ENCODE data around the gene ANP32A. TPM values are rescaled to one million over a fixed set of nuclear protein-coding genes. Genes with fewer than 3 reads are reported as not detected.
A peak's percentile ranks its signal among the peaks of the same experiment; 100 is the strongest.

Gene ANP32A
- total RNA-seq, 1 experiment from 2014 or later, result 232 TPM

DNA sequence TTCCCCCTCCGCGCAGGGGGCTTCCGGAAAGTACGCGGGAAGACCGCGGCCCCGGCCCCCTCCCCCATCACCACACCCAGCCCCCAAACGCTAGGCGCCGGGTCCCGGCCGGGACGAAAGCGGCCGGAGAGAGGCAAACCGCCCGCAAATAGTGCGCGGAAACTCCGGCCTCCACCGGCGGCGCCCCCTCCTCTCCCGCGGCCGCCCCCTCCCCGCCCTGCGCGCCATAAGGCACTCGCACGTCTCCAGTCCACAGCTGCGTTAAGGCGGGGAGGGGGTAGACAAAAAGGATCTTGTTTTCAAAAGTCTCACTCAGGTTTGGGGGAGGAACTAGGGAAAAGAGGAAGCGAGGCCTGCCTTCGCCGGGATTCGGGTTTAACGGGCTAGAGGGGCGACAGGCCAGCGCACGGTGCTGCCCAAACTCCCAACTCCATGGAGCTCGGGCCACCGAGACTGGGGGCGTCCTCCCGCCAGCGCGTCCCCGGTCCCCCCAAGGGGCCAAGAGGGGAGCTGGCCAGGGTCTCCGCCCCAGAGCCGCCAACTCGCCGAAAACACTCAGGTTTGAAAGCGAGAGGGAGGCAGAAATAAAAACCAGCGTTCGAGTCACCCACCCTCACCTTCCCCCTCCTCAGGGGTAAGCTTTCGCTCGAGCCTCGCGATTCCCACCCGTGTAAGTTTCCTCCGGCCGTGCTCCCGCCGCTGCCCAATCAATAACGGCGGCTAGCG is 1.8 kb downstream of the ANP32A start (continued):
- TF ChIP-seq, protein P1, sequence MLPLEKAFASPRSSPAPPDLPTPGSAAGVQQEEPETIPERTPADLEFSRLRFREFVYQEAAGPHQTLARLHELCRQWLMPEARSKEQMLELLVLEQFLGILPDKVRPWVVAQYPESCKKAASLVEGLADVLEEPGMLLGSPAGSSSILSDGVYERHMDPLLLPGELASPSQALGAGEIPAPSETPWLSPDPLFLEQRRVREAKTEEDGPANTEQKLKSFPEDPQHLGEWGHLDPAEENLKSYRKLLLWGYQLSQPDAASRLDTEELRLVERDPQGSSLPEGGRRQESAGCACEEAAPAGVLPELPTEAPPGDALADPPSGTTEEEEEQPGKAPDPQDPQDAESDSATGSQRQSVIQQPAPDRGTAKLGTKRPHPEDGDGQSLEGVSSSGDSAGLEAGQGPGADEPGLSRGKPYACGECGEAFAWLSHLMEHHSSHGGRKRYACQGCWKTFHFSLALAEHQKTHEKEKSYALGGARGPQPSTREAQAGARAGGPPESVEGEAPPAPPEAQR (CRISPR knock-in tag; IDR thresholded peaks at IDR 0.05), result no peak
- no peak for TF ChIP-seq ZNF121 (CRISPR knock-in tag; IDR thresholded peaks at IDR 0.05)
- TF ChIP-seq KAT7 (CRISPR knock-in tag; IDR thresholded peaks at IDR 0.05; ENCODE audit: borderline replicate concordance), result no peak
- no peak for TF ChIP-seq TP53 (CRISPR knock-in tag; IDR thresholded peaks at IDR 0.05)
- TF ChIP-seq, protein P2, sequence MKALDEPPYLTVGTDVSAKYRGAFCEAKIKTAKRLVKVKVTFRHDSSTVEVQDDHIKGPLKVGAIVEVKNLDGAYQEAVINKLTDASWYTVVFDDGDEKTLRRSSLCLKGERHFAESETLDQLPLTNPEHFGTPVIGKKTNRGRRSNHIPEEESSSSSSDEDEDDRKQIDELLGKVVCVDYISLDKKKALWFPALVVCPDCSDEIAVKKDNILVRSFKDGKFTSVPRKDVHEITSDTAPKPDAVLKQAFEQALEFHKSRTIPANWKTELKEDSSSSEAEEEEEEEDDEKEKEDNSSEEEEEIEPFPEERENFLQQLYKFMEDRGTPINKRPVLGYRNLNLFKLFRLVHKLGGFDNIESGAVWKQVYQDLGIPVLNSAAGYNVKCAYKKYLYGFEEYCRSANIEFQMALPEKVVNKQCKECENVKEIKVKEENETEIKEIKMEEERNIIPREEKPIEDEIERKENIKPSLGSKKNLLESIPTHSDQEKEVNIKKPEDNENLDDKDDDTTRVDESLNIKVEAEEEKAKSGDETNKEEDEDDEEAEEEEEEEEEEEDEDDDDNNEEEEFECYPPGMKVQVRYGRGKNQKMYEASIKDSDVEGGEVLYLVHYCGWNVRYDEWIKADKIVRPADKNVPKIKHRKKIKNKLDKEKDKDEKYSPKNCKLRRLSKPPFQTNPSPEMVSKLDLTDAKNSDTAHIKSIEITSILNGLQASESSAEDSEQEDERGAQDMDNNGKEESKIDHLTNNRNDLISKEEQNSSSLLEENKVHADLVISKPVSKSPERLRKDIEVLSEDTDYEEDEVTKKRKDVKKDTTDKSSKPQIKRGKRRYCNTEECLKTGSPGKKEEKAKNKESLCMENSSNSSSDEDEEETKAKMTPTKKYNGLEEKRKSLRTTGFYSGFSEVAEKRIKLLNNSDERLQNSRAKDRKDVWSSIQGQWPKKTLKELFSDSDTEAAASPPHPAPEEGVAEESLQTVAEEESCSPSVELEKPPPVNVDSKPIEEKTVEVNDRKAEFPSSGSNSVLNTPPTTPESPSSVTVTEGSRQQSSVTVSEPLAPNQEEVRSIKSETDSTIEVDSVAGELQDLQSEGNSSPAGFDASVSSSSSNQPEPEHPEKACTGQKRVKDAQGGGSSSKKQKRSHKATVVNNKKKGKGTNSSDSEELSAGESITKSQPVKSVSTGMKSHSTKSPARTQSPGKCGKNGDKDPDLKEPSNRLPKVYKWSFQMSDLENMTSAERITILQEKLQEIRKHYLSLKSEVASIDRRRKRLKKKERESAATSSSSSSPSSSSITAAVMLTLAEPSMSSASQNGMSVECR (CRISPR knock-in tag; IDR thresholded peaks at IDR 0.05; ENCODE audit: borderline replicate concordance), result no peak
- TF ChIP-seq TEAD1 (CRISPR knock-in tag; IDR thresholded peaks at IDR 0.05), result peak; percentile 11; the same call in 1 of the 2 replicates
- TF ChIP-seq, protein P3, sequence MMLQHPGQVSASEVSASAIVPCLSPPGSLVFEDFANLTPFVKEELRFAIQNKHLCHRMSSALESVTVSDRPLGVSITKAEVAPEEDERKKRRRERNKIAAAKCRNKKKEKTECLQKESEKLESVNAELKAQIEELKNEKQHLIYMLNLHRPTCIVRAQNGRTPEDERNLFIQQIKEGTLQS (CRISPR knock-in tag; conservative IDR thresholded peaks at IDR 0.05), result no peak
- no peak for TF ChIP-seq SP1 (CRISPR knock-in tag; conservative IDR thresholded peaks at IDR 0.05)
- TF ChIP-seq, protein P4, sequence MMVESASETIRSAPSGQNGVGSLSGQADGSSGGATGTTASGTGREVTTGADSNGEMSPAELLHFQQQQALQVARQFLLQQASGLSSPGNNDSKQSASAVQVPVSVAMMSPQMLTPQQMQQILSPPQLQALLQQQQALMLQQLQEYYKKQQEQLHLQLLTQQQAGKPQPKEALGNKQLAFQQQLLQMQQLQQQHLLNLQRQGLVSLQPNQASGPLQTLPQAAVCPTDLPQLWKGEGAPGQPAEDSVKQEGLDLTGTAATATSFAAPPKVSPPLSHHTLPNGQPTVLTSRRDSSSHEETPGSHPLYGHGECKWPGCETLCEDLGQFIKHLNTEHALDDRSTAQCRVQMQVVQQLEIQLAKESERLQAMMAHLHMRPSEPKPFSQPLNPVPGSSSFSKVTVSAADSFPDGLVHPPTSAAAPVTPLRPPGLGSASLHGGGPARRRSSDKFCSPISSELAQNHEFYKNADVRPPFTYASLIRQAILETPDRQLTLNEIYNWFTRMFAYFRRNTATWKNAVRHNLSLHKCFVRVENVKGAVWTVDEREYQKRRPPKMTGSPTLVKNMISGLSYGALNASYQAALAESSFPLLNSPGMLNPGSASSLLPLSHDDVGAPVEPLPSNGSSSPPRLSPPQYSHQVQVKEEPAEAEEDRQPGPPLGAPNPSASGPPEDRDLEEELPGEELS (CRISPR knock-in tag; IDR thresholded peaks at IDR 0.05), result 0 out of 2 replicates have a peak, but pooled peaks have one; percentile 15
- TF ChIP-seq NR3C1 (CRISPR knock-in tag; conservative IDR thresholded peaks at IDR 0.05; ENCODE audit: low read depth), result no peak
- TF ChIP-seq, protein P5, sequence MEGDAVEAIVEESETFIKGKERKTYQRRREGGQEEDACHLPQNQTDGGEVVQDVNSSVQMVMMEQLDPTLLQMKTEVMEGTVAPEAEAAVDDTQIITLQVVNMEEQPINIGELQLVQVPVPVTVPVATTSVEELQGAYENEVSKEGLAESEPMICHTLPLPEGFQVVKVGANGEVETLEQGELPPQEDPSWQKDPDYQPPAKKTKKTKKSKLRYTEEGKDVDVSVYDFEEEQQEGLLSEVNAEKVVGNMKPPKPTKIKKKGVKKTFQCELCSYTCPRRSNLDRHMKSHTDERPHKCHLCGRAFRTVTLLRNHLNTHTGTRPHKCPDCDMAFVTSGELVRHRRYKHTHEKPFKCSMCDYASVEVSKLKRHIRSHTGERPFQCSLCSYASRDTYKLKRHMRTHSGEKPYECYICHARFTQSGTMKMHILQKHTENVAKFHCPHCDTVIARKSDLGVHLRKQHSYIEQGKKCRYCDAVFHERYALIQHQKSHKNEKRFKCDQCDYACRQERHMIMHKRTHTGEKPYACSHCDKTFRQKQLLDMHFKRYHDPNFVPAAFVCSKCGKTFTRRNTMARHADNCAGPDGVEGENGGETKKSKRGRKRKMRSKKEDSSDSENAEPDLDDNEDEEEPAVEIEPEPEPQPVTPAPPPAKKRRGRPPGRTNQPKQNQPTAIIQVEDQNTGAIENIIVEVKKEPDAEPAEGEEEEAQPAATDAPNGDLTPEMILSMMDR (IDR thresholded peaks at IDR 0.05), result no peak
- TF ChIP-seq, protein P6, sequence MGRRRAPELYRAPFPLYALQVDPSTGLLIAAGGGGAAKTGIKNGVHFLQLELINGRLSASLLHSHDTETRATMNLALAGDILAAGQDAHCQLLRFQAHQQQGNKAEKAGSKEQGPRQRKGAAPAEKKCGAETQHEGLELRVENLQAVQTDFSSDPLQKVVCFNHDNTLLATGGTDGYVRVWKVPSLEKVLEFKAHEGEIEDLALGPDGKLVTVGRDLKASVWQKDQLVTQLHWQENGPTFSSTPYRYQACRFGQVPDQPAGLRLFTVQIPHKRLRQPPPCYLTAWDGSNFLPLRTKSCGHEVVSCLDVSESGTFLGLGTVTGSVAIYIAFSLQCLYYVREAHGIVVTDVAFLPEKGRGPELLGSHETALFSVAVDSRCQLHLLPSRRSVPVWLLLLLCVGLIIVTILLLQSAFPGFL (CRISPR knock-in tag; IDR thresholded peaks at IDR 0.05; ENCODE audit: borderline replicate concordance), result no peak
- TF ChIP-seq, protein P7, sequence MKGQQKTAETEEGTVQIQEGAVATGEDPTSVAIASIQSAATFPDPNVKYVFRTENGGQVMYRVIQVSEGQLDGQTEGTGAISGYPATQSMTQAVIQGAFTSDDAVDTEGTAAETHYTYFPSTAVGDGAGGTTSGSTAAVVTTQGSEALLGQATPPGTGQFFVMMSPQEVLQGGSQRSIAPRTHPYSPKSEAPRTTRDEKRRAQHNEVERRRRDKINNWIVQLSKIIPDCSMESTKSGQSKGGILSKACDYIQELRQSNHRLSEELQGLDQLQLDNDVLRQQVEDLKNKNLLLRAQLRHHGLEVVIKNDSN (CRISPR knock-in tag; IDR thresholded peaks at IDR 0.05), result no peak
- TF ChIP-seq RELA (CRISPR knock-in tag; IDR thresholded peaks at IDR 0.05; ENCODE audit: borderline replicate concordance), result no peak
- no peak for TF ChIP-seq MXD4 (CRISPR knock-in tag; IDR thresholded peaks at IDR 0.05; ENCODE audit: borderline replicate concordance)
- TF ChIP-seq, protein P8, sequence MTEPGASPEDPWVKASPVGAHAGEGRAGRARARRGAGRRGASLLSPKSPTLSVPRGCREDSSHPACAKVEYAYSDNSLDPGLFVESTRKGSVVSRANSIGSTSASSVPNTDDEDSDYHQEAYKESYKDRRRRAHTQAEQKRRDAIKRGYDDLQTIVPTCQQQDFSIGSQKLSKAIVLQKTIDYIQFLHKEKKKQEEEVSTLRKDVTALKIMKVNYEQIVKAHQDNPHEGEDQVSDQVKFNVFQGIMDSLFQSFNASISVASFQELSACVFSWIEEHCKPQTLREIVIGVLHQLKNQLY (CRISPR knock-in tag; IDR thresholded peaks at IDR 0.05), result no peak
- TF ChIP-seq ESRRA (CRISPR knock-in tag; IDR thresholded peaks at IDR 0.05; ENCODE audit: borderline replicate concordance), result no peak
- no peak for TF ChIP-seq ELF4 (CRISPR knock-in tag; IDR thresholded peaks at IDR 0.05; ENCODE audit: low read depth)
- TF ChIP-seq NFYB (CRISPR knock-in tag; conservative IDR thresholded peaks at IDR 0.05; ENCODE audit: low read depth), result no peak
- TF ChIP-seq ZNF317 (CRISPR knock-in tag; IDR thresholded peaks at IDR 0.05; ENCODE audit: borderline replicate concordance, low read depth), result no peak
- TF ChIP-seq, protein P9, sequence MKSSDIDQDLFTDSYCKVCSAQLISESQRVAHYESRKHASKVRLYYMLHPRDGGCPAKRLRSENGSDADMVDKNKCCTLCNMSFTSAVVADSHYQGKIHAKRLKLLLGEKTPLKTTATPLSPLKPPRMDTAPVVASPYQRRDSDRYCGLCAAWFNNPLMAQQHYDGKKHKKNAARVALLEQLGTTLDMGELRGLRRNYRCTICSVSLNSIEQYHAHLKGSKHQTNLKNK (CRISPR knock-in tag; IDR thresholded peaks at IDR 0.05), result no peak
- TF ChIP-seq JAZF1 (CRISPR knock-in tag; IDR thresholded peaks at IDR 0.05), result no peak
- TF ChIP-seq, protein P10, sequence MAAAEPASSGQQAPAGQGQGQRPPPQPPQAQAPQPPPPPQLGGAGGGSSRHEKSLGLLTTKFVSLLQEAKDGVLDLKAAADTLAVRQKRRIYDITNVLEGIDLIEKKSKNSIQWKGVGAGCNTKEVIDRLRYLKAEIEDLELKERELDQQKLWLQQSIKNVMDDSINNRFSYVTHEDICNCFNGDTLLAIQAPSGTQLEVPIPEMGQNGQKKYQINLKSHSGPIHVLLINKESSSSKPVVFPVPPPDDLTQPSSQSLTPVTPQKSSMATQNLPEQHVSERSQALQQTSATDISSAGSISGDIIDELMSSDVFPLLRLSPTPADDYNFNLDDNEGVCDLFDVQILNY (CRISPR knock-in tag; IDR thresholded peaks at IDR 0.05), result no peak; the same call in none of the 2 replicates
- TF ChIP-seq CBFB (CRISPR knock-in tag; IDR thresholded peaks at IDR 0.05; ENCODE audit: low read depth), result no peak
- no peak for TF ChIP-seq TEAD4 (CRISPR knock-in tag; IDR thresholded peaks at IDR 0.05)
